Glutamatergic neuron (in vitro differentiated cells): Measurements from ENCODE around the gene ZG16B. TPM values are rescaled to one million over a fixed set of nuclear protein-coding genes. Genes with fewer than 3 reads are reported as not detected.

ENCODE experiments used
- DNase-seq: peaks from one replicate; pipeline ENCODE4 v3.0.0; 2022
- H3K27ac Mint-ChIP-seq: one replicate; pipeline ENCODE4 v1.8.0; 2020; ENCODE audit warnings: mild to moderate bottlenecking, mixed read lengths, inconsistent platforms; ENCODE audit not compliant: unreplicated experiment
- H3K27me3 Mint-ChIP-seq: one replicate; pipeline ENCODE4 v1.8.0; 2020; ENCODE audit warnings: mild to moderate bottlenecking, moderate library complexity, mixed read lengths, inconsistent platforms; ENCODE audit not compliant: unreplicated experiment
- H3K36me3 Mint-ChIP-seq: one replicate; pipeline ENCODE4 v1.8.0; 2020; ENCODE audit warnings: mild to moderate bottlenecking, mixed read lengths, inconsistent platforms; ENCODE audit not compliant: unreplicated experiment
- H3K4me1 Mint-ChIP-seq: one replicate; pipeline ENCODE4 v1.8.0; 2020; ENCODE audit warnings: mild to moderate bottlenecking, low read depth, mixed read lengths, inconsistent platforms; ENCODE audit not compliant: unreplicated experiment
- H3K4me3 Mint-ChIP-seq: one replicate; pipeline ENCODE4 v1.8.0; 2020; ENCODE audit warnings: mild to moderate bottlenecking, mixed read lengths, inconsistent platforms; ENCODE audit not compliant: unreplicated experiment
- H3K9me3 Mint-ChIP-seq: one replicate; pipeline ENCODE4 v1.8.0; 2020; ENCODE audit warnings: mild to moderate bottlenecking, moderate library complexity, mixed read lengths, inconsistent platforms; ENCODE audit not compliant: unreplicated experiment
- total RNA-seq: library from RNA; stranded (reverse); fragmentation: NEBNext Ultra II Directional; extraction: Animal tissue kit (Norgen Biotek cat#: 25700); gene quantifications from one replicate; pipeline ENCODE4 v1.2.1, GENCODE V29; 2021; ENCODE audit not compliant: unreplicated experiment
- TF ChIP-seq, protein P1 (sequence below): fragments of 200-600 bp; sonication (generic); IDR thresholded peaks from one replicate; pipeline ENCODE4 v1.5.0; 2021; ENCODE audit not compliant: partially characterized antibody, unreplicated experiment

The ZG16B gene
- total RNA-seq, 1 donor from 2014 or later: not detected

GRCh38 chr16:2799205-2799858 is 30.8 kb upstream of the ZG16B start:
- H3K36me3 Mint-ChIP-seq: peaks cover 5% of the 10 kb centered on the region
- no peaks in the 10 kb centered on the region for H3K4me1 Mint-ChIP-seq
- peaks cover 7% of the 10 kb centered on the region for H3K27me3 Mint-ChIP-seq
- TF ChIP-seq, protein P1, sequence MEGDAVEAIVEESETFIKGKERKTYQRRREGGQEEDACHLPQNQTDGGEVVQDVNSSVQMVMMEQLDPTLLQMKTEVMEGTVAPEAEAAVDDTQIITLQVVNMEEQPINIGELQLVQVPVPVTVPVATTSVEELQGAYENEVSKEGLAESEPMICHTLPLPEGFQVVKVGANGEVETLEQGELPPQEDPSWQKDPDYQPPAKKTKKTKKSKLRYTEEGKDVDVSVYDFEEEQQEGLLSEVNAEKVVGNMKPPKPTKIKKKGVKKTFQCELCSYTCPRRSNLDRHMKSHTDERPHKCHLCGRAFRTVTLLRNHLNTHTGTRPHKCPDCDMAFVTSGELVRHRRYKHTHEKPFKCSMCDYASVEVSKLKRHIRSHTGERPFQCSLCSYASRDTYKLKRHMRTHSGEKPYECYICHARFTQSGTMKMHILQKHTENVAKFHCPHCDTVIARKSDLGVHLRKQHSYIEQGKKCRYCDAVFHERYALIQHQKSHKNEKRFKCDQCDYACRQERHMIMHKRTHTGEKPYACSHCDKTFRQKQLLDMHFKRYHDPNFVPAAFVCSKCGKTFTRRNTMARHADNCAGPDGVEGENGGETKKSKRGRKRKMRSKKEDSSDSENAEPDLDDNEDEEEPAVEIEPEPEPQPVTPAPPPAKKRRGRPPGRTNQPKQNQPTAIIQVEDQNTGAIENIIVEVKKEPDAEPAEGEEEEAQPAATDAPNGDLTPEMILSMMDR: no peak
- H3K27ac Mint-ChIP-seq: peak overlapping the region; percentile 28
- H3K9me3 Mint-ChIP-seq: peaks cover 5% of the 10 kb centered on the region
- no peak overlapping the region for H3K4me3 Mint-ChIP-seq
- no peak for DNase-seq

- Mint-ChIP-seq H3K9me3 (peaks cover 3% of the 10 kb centered on the region), H3K27ac (peak overlapping the region; percentile 28), H3K4me3 (no peak overlapping the region), H3K4me1 (no peaks in the 10 kb centered on the region), H3K27me3 (peaks cover 3% of the 10 kb centered on the region), H3K36me3 (peaks cover 5% of the 10 kb centered on the region)
- TF ChIP-seq, protein P1: no peak
- DNase-seq: no peak
Observed at GRCh38 chr16:2799859-2800226, 30.3 kb upstream of the ZG16B start.

DNA sequence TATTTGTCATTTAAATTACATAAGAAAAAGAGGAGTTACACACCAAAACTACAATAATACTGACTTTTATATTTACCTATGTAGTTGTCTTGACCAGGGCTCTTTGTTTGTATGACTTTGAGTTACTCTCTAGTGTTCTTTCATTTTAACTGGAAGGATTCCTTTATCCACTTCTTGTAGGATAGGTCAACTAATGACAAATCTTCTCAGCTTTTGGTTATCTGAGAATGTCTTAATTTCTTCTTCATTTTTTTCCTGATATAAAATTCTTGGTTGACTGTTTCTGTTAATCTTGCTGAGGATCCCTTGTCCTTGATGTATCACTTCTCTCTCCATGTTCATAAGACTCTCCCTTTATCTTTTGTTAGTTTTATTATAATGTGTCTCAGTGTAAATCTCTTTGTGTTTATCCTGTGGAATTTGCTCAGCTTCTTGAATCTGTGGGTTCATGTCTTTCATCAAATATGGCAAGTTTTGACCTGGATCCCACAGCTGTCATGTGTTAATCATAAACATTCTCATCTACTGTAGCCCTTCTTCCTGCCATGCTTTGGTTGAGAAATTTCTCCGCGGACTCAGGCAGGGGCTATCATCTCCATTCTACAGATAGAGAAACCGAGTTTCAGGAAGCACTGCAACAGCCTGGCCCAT is 26.4 kb upstream of the ZG16B start:
- Mint-ChIP-seq H3K4me3 (no peak overlapping the region), H3K27me3 (peaks cover 5% of the 10 kb centered on the region), H3K4me1 (no peaks in the 10 kb centered on the region), H3K9me3 (peaks cover 8% of the 10 kb centered on the region), H3K36me3 (peaks cover 12% of the 10 kb centered on the region), H3K27ac (no peak overlapping the region)
- TF ChIP-seq, protein P1: no peak
- DNase-seq: no peak

GRCh38 chr16:2804728-2805127 is 25.4 kb upstream of the ZG16B start:
- peaks cover 17% of the 10 kb centered on the region for H3K36me3 Mint-ChIP-seq
- H3K4me3 Mint-ChIP-seq: no peak overlapping the region
- H3K27me3 Mint-ChIP-seq: peaks cover 3% of the 10 kb centered on the region
- H3K27ac Mint-ChIP-seq: no peak overlapping the region
- H3K9me3 Mint-ChIP-seq: peaks cover 12% of the 10 kb centered on the region
- no peak for DNase-seq
- no peaks in the 10 kb centered on the region for H3K4me1 Mint-ChIP-seq
- TF ChIP-seq, protein P1: no peak

DNA sequence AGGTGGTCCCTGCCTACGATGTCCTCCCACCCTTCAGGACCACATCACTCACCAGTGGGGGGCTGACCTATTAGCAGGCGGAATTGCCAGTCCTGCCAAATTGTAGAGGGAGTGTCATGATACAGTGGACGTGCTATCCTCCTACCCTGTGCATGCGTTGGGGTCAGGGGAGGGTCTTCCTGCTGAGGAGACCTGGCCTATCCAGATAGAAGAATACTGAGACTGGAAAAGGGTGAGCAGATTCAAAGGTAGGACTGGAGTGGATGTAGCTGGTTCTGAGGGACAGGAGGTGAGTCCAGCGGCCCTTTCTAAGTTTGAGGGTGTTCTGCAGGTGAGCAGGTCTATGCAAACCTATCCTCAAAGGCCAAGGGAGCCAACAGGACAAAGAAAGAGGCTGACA is 23.8 kb upstream of the ZG16B start:
- H3K36me3 Mint-ChIP-seq: peaks cover 17% of the 10 kb centered on the region
- no peak for DNase-seq
- H3K4me1 Mint-ChIP-seq: no peaks in the 10 kb centered on the region
- H3K4me3 Mint-ChIP-seq: no peak overlapping the region
- H3K27me3 Mint-ChIP-seq: peaks cover 3% of the 10 kb centered on the region
- no peak overlapping the region for H3K27ac Mint-ChIP-seq
- TF ChIP-seq, protein P1: no peak
- peaks cover 13% of the 10 kb centered on the region for H3K9me3 Mint-ChIP-seq
